Activated CD8-positive, alpha-beta memory T cell treated with anti-CD3 and anti-CD28 coated beads for 36 hours (primary cell): ENCODE measurements around the gene CYB561. TPM values are rescaled to one million over a fixed set of nuclear protein-coding genes. Genes with fewer than 3 reads are reported as not detected.

ENCODE experiments used
- CTCF ChIA-PET: fragments of 350-600 bp; sonication (Branson Sonifier 250); formaldehyde crosslinking; loops from one replicate; lab custom pipeline; 2021; ENCODE audit warnings: antibody characterized with exemption; lab: Charles Lee
- POLR2A ChIA-PET: fragments of 350-600 bp; sonication (Branson Sonifier 250); formaldehyde crosslinking; loops from one replicate; lab custom pipeline; 2021; ENCODE audit warnings: antibody characterized with exemption; lab: Charles Lee
- total RNA-seq, 2 experiments: library from RNA; stranded (reverse); gene quantifications; one replicate each; pipeline ENCODE4 v1.2.3, GENCODE V29; 2021

The CYB561 gene
- total RNA-seq, 2 experiments from 2014 or later, result 8.6 to 9.9 TPM

DNA sequence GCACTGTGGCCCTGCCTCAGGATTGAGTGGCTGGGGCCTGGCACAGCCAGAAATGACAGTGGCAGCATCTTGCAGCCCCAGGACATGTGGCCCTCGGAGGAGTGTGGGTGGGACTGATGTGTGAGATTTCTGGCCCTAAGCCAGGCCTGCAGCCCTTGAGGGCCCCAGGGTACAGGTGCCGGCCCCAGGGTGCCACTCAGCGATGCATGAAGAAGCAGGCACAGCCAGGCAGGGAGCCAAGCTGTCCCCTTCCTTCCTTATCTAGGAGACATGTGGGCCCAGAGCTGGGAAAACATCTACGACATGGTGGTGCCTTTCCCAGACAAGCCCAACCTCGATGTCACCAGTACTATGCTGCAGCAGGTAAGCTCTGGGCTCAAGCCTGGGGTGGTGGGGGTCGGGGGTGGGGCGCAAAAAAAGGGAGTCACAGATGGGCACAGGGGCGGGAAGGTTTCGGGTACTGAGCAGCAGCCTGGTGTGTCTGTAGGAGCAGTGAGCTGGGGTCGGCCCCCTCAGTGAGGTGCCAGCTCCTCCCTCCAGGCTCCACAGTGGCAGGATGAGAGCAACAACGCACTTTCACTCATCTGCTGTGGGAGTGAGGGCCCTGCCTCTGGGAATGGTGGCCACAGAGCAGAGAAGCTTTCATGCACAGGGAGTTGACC lies 34.9 kb upstream of the CYB561 start:
- ChIA-PET CTCF (interaction anchor here (6.2 kb wide), 1 partner anchor 55 kb away, joined by 107 read pairs; no protein-coding TSS in a partner anchor), POLR2A (no interaction called here)

DNA sequence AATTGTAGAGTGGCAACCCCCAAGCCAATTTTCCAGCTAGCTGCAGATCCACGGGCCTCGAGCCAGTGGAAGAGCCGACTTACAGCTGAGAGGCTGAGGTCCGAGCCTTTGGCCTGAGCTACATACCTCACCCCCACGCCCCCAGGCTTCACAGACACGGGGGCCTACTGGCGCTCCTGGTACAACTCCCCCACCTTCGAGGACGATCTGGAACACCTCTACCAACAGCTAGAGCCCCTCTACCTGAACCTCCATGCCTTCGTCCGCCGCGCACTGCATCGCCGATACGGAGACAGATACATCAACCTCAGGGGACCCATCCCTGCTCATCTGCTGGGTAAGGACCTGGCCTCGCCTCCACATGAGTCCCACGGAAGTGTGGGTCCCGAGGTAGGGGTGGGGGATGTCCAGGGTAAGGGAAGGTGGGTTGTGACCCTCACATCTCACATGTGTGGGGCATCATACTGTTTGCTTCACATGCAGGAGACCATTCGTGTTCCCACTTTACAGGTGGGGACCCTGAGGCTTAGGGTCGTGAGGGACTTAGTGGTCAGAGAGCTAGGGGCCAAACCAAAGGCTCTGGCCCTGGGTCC lies 34.2 kb upstream of the CYB561 start:
- ChIA-PET POLR2A (no interaction called here), CTCF (interaction anchor here (1.0 to 6.2 kb wide), 5 partner anchors 23 to 193 kb away, joined by 3 to 107 read pairs (median 5); no protein-coding TSS in a partner anchor)

GRCh38 chr17:63479495-63480184 lies 33.5 kb upstream of the CYB561 start:
- CTCF ChIA-PET, result interaction anchor here (0.6 to 6.2 kb wide), 20 partner anchors 8 to 193 kb away, joined by 3 to 107 read pairs (median 6); partner anchors contain the start of genes CYB561 and DCAF7
- POLR2A ChIA-PET, result interaction anchor here (0.5 kb wide), 1 partner anchor 364 kb away, joined by 6 read pairs; no protein-coding TSS in a partner anchor

GRCh38 chr17:63478814-63479494 lies 32.8 kb upstream of the CYB561 start:
- ChIA-PET CTCF (interaction anchor here (0.6 to 6.2 kb wide), 25 partner anchors 9 to 807 kb away, joined by 3 to 107 read pairs (median 5); partner anchors contain the start of genes CYB561 and DCAF7), POLR2A (interaction anchor here (1.2 kb wide), 1 partner anchor 32 kb away, joined by 4 read pairs; the partner anchor contains the start of gene CYB561)

DNA sequence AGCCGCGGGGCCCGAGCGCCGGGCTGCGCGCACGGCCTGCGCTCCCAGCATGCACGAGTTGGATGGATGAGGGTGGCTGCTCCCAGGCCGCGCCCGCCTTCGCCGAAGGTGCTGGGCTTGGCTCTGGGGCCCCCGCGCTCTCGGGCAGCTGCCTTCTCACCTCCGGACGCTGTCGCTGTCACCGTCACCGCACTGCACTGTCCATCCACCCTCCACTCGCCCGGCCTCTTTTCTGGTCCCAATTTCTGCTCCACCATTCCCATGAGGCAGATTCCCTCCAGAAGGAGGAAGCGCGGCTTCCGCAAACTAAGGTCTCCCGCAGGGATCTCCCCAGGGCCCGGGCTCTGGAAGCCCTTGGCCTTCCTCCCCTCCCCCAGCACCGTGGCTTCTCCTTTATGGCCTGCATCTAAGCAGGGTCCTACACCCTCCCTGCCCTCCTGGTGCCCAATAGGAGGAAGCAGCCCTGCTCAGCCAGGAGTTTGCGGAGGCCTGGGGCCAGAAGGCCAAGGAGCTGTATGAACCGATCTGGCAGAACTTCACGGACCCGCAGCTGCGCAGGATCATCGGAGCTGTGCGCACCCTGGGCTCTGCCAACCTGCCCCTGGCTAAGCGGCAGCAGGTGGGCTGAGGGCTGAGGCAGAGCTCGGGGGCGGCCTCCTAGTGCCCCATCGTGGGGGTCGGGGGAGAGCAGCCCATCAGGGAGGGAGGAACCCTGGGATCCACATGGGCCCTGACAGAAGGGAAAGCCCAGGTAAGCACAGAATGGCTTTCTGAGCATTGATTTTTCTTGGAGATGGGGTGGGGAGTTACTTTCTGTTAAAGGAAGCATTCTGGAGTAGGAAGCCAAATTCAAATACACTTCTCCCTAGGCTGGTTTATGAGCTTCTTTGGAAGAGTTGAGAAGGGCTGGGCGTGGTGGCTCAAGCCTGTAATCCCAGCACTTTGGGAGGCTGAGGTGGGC lies 31.7 kb upstream of the CYB561 start:
- POLR2A ChIA-PET, result interaction anchor here (1.1 to 1.3 kb wide), 3 partner anchors 31 to 48 kb away, joined by 4 read pairs; partner anchors contain the start of gene CYB561
- CTCF ChIA-PET, result interaction anchor here (0.8 to 6.2 kb wide), 17 partner anchors 8 to 806 kb away, joined by 3 to 107 read pairs (median 7); partner anchors contain the start of genes CYB561 and DCAF7

DNA sequence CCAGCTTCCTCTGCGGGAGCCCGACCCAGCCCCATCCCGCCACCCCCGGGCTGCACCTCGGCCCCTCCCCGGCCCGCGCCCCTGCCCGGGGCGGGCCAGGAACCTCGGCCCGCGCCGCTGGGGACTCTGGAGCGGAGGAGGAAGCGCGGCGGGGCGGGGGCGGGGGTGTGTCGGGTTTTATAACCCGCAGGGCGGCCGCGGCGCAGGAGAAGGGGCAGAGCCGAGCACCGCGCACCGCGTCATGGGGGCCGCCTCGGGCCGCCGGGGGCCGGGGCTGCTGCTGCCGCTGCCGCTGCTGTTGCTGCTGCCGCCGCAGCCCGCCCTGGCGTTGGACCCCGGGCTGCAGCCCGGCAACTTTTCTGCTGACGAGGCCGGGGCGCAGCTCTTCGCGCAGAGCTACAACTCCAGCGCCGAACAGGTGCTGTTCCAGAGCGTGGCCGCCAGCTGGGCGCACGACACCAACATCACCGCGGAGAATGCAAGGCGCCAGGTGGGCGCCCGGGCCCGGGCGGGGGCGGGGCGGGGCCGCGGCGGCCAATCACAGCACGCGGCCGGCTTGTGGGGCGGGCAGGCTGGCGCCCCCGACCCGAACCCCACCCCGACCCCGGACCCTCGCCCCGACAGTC lies 30.9 kb upstream of the CYB561 start, which contains the start of gene ACE:
ACE (plus strand) TSS at position 208 of the 626 bp plus-strand sequence; CDS start at position 242, 34 bp downstream.
- POLR2A ChIA-PET, result interaction anchor here (0.5 to 1.3 kb wide), 4 partner anchors 31 to 919 kb away, joined by 3 to 5 read pairs (median 4); partner anchors contain the start of gene CYB561
- CTCF ChIA-PET, result interaction anchor here (1.5 to 6.2 kb wide), 5 partner anchors 30 to 135 kb away, joined by 4 to 107 read pairs (median 11); partner anchors contain the start of gene CYB561

DNA sequence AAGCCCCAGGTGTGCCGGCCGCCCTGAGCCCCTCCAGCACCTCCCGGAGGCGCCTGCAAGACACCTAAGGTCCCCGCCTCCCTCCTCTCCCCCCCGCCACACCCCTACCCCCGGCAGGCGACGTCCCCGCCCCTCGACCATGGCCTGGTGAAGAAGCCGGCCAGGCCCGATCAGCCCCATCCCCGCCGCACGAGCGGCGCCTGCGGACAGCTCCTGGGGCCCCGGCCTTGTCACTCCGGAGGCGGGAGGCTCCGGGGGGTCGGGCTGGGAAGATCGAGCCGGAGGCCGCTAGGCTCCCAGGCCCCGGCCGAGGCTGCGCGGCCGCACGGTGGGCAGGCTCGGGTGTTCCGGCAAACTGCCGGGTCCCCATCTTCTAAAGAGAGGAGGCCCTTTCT lies 30.4 kb upstream of the CYB561 start:
- ChIA-PET POLR2A (interaction anchor here (0.5 to 1.3 kb wide), 3 partner anchors 30 to 919 kb away, joined by 3 to 5 read pairs (median 4); partner anchors contain the start of gene CYB561), CTCF (interaction anchor here (1.5 to 6.2 kb wide), 4 partner anchors 32 to 135 kb away, joined by 4 to 107 read pairs (median 14); no protein-coding TSS in a partner anchor)

GRCh38 chr17:63475491-63476412 lies 29.6 kb upstream of the CYB561 start:
- ChIA-PET CTCF (interaction anchor here (1.5 to 6.2 kb wide), 3 partner anchors 31 to 50 kb away, joined by 4 to 107 read pairs (median 11); no protein-coding TSS in a partner anchor), POLR2A (interaction anchor here (0.5 to 1.3 kb wide), 3 partner anchors 29 to 920 kb away, joined by 3 to 5 read pairs (median 4); partner anchors contain the start of gene CYB561)

DNA sequence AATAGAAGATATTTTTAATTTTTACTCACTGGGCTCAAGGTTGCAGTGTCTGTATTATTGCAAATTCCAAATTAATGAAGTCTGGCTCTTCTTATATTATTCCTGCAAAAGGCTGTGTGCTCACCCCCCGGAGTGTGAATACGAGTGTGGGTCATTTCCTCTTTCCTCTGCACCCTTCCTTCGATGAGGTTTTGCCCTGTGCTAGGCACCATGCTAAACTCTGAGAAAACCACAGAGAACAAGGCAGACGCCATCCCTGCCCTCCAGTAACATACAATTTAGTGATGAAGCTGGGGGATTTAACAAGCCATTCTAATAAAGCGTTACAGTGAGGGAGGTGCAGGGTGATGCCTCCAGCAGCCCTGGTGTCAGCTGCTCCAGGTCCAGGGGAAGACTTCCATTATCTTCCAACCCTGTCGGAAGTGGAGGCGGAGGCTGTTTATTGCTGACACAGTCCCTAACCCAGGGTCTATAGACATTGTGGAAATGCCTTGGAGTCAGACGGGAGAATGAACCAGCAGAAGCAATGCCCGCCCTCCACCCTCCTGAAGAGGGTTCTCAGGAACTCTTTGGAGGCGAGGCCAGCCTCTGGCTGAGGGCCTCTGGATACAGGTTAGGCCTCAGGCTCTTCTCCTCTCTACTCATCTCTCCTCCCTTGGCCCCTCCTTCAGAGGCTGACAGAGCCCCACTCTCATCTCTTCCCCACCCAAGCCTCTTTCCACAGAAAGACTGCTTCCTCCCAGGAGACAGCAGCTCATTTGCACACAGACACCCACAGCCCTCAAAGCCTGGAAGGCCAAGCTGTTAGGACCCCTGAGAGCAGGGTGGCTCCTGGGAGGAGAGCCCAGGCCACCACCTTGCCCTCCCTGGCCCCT lies 28.7 kb upstream of the CYB561 start:
- CTCF ChIA-PET, result interaction anchor here (0.7 kb wide), 1 partner anchor 49 kb away, joined by 3 read pairs; no protein-coding TSS in a partner anchor
- POLR2A ChIA-PET, result no interaction called here

DNA sequence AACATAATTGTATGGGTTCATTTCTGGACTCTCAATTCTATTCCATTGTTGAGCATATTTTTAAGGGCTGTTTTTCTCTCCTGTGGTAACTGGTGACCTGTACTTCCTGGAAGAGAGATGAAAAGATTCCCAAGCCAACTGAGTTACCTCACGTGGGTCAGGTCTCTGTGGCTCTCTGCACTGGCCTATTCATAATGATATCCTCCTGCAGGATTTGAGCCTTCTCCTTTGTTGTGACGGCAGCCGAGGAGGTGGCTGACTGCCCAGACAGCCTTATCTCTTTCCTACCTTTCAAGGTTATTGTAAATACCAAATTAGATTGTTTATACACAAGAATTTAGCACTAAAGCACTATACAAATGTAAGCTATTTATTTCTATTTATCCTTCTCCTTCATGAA lies 28.1 kb upstream of the CYB561 start:
- ChIA-PET CTCF (no interaction called here), POLR2A (no interaction called here)

GRCh38 chr17:63468099-63468498 lies 22.0 kb upstream of the CYB561 start:
- ChIA-PET POLR2A (interaction anchor here (0.5 kb wide), 1 partner anchor 118 kb away, joined by 4 read pairs; no protein-coding TSS in a partner anchor), CTCF (interaction anchor here (0.7 kb wide), 1 partner anchor 305 kb away, joined by 3 read pairs; no protein-coding TSS in a partner anchor)

- ChIA-PET POLR2A (no interaction called here), CTCF (interaction anchor here (1.4 kb wide), 1 partner anchor 39 kb away, joined by 5 read pairs; no protein-coding TSS in a partner anchor)
These were observed 18.7 kb upstream of the CYB561 start for GRCh38 chr17:63464691-63465236.

- ChIA-PET POLR2A (no interaction called here), CTCF (no interaction called here)
These were observed 17.7 kb upstream of the CYB561 start for GRCh38 chr17:63463771-63464170.

DNA sequence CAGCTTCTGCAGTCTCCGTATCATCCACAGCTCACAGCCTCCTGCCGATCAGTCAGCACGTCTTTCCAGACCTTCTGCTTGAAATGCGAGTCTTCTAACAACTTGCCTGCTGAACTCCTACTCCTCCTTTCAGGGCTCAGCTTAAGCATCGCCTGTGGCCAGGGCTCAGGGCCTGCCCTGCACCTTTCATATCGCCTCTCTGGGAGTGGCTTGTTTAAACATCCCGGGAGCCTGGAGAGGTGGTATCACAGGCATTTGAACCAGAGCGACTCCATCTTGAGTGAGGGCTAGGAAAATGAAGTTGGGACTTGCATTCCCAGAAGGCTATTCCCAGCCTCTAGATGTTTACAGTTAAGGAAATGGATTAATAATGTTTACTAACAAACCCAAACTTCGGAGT lies 13.9 kb upstream of the CYB561 start:
- CTCF ChIA-PET, result no interaction called here
- POLR2A ChIA-PET, result no interaction called here
